Inflammatory macrophage treated with lipopolysaccharide for 1 hour (primary cell): Measurements from ENCODE around the gene ABHD17A.

Experiments used
- DNase-seq, 2 donors: peaks; one replicate each; pipeline ENCODE4 v3.0.0-alpha.2; 2020 to 2022

Gene ABHD17A

GRCh38 chr19:1885398-1886119 is at the start of gene ABHD17A:
TSS of gene ABHD17A (minus strand) at chr19:1885496. CDS start at chr19:1881566, 3,930 bp downstream.
- peak; percentile 91 to 99 for DNase-seq

- DNase-seq: no peak
Observed at GRCh38 chr19:1933942-1934341, 48.6 kb upstream of the ABHD17A start.

- peak; percentile 10 to 36 for DNase-seq
Observed at GRCh38 chr19:1933244-1933643, 47.9 kb upstream of the ABHD17A start.

GRCh38 chr19:1932395-1932794 is 47.1 kb upstream of the ABHD17A start:
- DNase-seq: no peak

- DNase-seq: no peak
Observed at GRCh38 chr19:1931445-1931844, 46.1 kb upstream of the ABHD17A start.

GRCh38 chr19:1929021-1929742 is 43.9 kb upstream of the ABHD17A start:
- peak; percentile 66 to 93 for DNase-seq

GRCh38 chr19:1925544-1925943 is 40.2 kb upstream of the ABHD17A start:
- no peak for DNase-seq

- DNase-seq: no peak
Observed at GRCh38 chr19:1924320-1924961, 39.1 kb upstream of the ABHD17A start.

- peak in 1 of 2 donors; percentile 40 for DNase-seq
Observed at GRCh38 chr19:1923319-1923718, 38.0 kb upstream of the ABHD17A start.

- DNase-seq: no peak
Observed at GRCh38 chr19:1922803-1923202, 37.5 kb upstream of the ABHD17A start.

- no peak for DNase-seq
Observed at GRCh38 chr19:1921825-1922224, 36.5 kb upstream of the ABHD17A start.

GRCh38 chr19:1921326-1921725 is 36.0 kb upstream of the ABHD17A start:
- no peak for DNase-seq

- no peak for DNase-seq
Observed at GRCh38 chr19:1920644-1921043, 35.3 kb upstream of the ABHD17A start.

- no peak for DNase-seq
Observed at GRCh38 chr19:1918975-1919374, 33.7 kb upstream of the ABHD17A start.

- DNase-seq: no peak
Observed at GRCh38 chr19:1917926-1918325, 32.6 kb upstream of the ABHD17A start.

- DNase-seq: no peak
Observed at GRCh38 chr19:1917146-1917545, 31.9 kb upstream of the ABHD17A start.

- no peak for DNase-seq
Observed at GRCh38 chr19:1914826-1915341, 29.6 kb upstream of the ABHD17A start.

- DNase-seq: no peak
Observed at GRCh38 chr19:1913781-1914577, 28.7 kb upstream of the ABHD17A start.

GRCh38 chr19:1912760-1913505 is 27.6 kb upstream of the ABHD17A start:
- no peak for DNase-seq

- no peak for DNase-seq
Observed at GRCh38 chr19:1911995-1912394, 26.7 kb upstream of the ABHD17A start.

- no peak for DNase-seq
Observed at GRCh38 chr19:1911098-1911497, 25.8 kb upstream of the ABHD17A start.

GRCh38 chr19:1910177-1910576 is 24.9 kb upstream of the ABHD17A start:
- no peak for DNase-seq
